HG03095 (cell line): ENCODE results near the gene KIAA1614.

Experiments used
- ATAC-seq: cut with Tn5 transposase; IDR thresholded peaks from one replicate; pipeline ENCODE4 v1.9.1; 2021; ENCODE audit warnings: moderate library complexity; ENCODE audit not compliant: unreplicated experiment

Gene KIAA1614

GRCh38 chr1:180923021-180923841 is 10.5 kb downstream of the KIAA1614 start:
- no peak for ATAC-seq

- ATAC-seq, result no peak
These were observed 11.2 kb downstream of the KIAA1614 start for GRCh38 chr1:180923887-180924286.

GRCh38 chr1:180924939-180925338 is 12.2 kb downstream of the KIAA1614 start:
- ATAC-seq, result no peak

GRCh38 chr1:180925471-180926051 is 12.9 kb downstream of the KIAA1614 start:
- no peak for ATAC-seq

- no peak for ATAC-seq
These were observed 13.7 kb downstream of the KIAA1614 start for GRCh38 chr1:180926164-180926981.

GRCh38 chr1:180927348-180927747 is 14.7 kb downstream of the KIAA1614 start:
- no peak for ATAC-seq

- no peak for ATAC-seq
These were observed 15.1 kb downstream of the KIAA1614 start for GRCh38 chr1:180927841-180928240.

- ATAC-seq, result no peak
These were observed 15.9 kb downstream of the KIAA1614 start for GRCh38 chr1:180928331-180929230.

- no peak for ATAC-seq
These were observed 16.7 kb downstream of the KIAA1614 start for GRCh38 chr1:180929389-180929788.

GRCh38 chr1:180930687-180931086 is 18.0 kb downstream of the KIAA1614 start:
- ATAC-seq, result no peak

GRCh38 chr1:180931529-180931928 is 18.8 kb downstream of the KIAA1614 start:
- ATAC-seq, result no peak

GRCh38 chr1:180932378-180932777 is 19.7 kb downstream of the KIAA1614 start:
- ATAC-seq, result no peak

GRCh38 chr1:180933141-180933540 is 20.4 kb downstream of the KIAA1614 start:
- ATAC-seq, result no peak

- ATAC-seq, result peak; percentile 44
These were observed 21.9 kb downstream of the KIAA1614 start for GRCh38 chr1:180934563-180934962.

- peak; percentile 45 for ATAC-seq
These were observed 22.8 kb downstream of the KIAA1614 start for GRCh38 chr1:180935326-180936109.

GRCh38 chr1:180936110-180937011 is 23.7 kb downstream of the KIAA1614 start:
- no peak for ATAC-seq

- no peak for ATAC-seq
These were observed 24.3 kb downstream of the KIAA1614 start for GRCh38 chr1:180937012-180937372.

- no peak for ATAC-seq
These were observed 25.0 kb downstream of the KIAA1614 start for GRCh38 chr1:180937624-180938225.
